PC-9 (cell line): Measurements from ENCODE around the gene EPHA1. TPM values are rescaled to one million over a fixed set of nuclear protein-coding genes. Genes with fewer than 3 reads are reported as not detected.

Source experiments
- BruUV-seq: library from RNA; stranded (reverse); fragments of 400-500 nt; replicated peaks from 2 replicates; lab custom pipeline; 2021; lab: Mats Ljungman, UMichigan
- CTCF ChIA-PET: fragments of 300-600 bp; sonication (Branson Sonifier 250); formaldehyde crosslinking; loops from one replicate; lab custom pipeline; 2022; ENCODE audit warnings: antibody characterized with exemption; lab: Charles Lee
- POLR2A ChIA-PET: fragments of 300-600 bp; sonication (Branson Sonifier 250); formaldehyde crosslinking; loops from one replicate; lab custom pipeline; 2022; ENCODE audit warnings: antibody characterized with exemption; ENCODE audit not compliant: unreplicated experiment; lab: Charles Lee
- DNase-seq, 2 experiments: peaks; one replicate each; pipeline versions ENCODE4 v3.0.0 to v3.0.0-alpha.2; 2015 to 2022; ENCODE audit warnings: mixed read lengths in 1 of 2
- H2AFZ ChIP-seq: fragments of 200-600 bp; sonication (generic); 2 replicates; pipeline ENCODE4 v1.8.1; 2017; ENCODE audit warnings: antibody characterized with exemption
- H3F3A ChIP-seq: fragments of 200-600 bp; sonication (generic); 2 replicates; pipeline ENCODE4 v1.8.1; 2017; ENCODE audit warnings: antibody characterized with exemption, mild to moderate bottlenecking, low read depth; ENCODE audit not compliant: insufficient read depth
- H3K27ac ChIP-seq: fragments of 200-600 bp; sonication (generic); 2 replicates; pipeline ENCODE4 v1.6.1; 2016; ENCODE audit warnings: mixed run types
- H3K27me3 ChIP-seq: fragments of 200-600 bp; sonication (generic); 2 replicates; pipeline ENCODE4 v1.6.1; 2016; ENCODE audit warnings: low read depth, mixed run types; ENCODE audit not compliant: insufficient read depth
- H3K36me3 ChIP-seq: fragments of 200-600 bp; sonication (generic); 2 replicates; pipeline ENCODE4 v1.6.1; 2016; ENCODE audit warnings: low read depth, mixed run types
- H3K4me1 ChIP-seq: fragments of 200-600 bp; sonication (generic); replicated peaks from 2 replicates; pipeline ENCODE4 v1.6.1; 2016; ENCODE audit warnings: mixed run types; ENCODE audit not compliant: insufficient read depth
- H3K4me2 ChIP-seq: fragments of 200-600 bp; sonication (generic); 2 replicates; pipeline ENCODE4 v1.6.1; 2017; ENCODE audit warnings: mixed run types
- H3K4me3 ChIP-seq: fragments of 200-600 bp; sonication (generic); 2 replicates; pipeline ENCODE4 v1.6.1; 2016; ENCODE audit warnings: mixed run types
- H3K79me2 ChIP-seq: fragments of 200-600 bp; sonication (generic); 2 replicates; pipeline ENCODE4 v1.6.1; 2017; ENCODE audit warnings: low read depth, mixed run types
- H3K9me2 ChIP-seq: fragments of 200-600 bp; sonication (generic); 2 replicates; pipeline ENCODE4 v1.8.1; 2017; ENCODE audit warnings: mild to moderate bottlenecking; ENCODE audit not compliant: insufficient read depth
- H3K9me3 ChIP-seq: fragments of 200-600 bp; sonication (generic); 2 replicates; pipeline ENCODE4 v1.8.1; 2016; ENCODE audit warnings: low read depth; ENCODE audit not compliant: insufficient read depth
- H4K20me1 ChIP-seq: fragments of 200-600 bp; sonication (generic); 2 replicates; pipeline ENCODE4 v1.8.1; 2017; ENCODE audit not compliant: insufficient read depth
- CTCF ChIP-seq: fragments of 200-600 bp; sonication (generic); conservative IDR thresholded peaks from 2 replicates; pipeline ENCODE4 v1.6.1; 2017; ENCODE audit warnings: mixed run types, antibody characterized with exemption, mild to moderate bottlenecking, moderate library complexity
- EZH2 ChIP-seq: fragments of 200-600 bp; sonication (generic); IDR thresholded peaks from 2 replicates; pipeline ENCODE4 v1.8.0; 2017; ENCODE audit warnings: antibody characterized with exemption, low read depth
- intact Hi-C: fragments of 100-400 bp; cut with micrococcal nuclease; formaldehyde crosslinking; loops from one replicate; pipeline ENCODE4 v1.10.0; 2022; ENCODE audit not compliant: unreplicated experiment
- total RNA-seq: library from RNA; stranded (reverse); gene quantifications from 2 replicates; pipeline ENCODE4 v1.2.3, GENCODE V29; 2021

Gene EPHA1
- total RNA-seq, 1 experiment from 2014 or later = 35.5 TPM

GRCh38 chr7:143382791-143383641 lies 25.6 kb downstream of the EPHA1 start:
- H3K4me3 ChIP-seq = peak overlapping the region; percentile 74
- H3K9me3 ChIP-seq = no peaks in the 10 kb centered on the region
- no peak for DNase-seq
- peaks cover 64% of the 10 kb centered on the region for H3K79me2 ChIP-seq
- H3K36me3 ChIP-seq = peaks cover 13% of the 10 kb centered on the region; the same call in 1 of the 2 replicates
- H3F3A ChIP-seq = peaks cover 13% of the 10 kb centered on the region; the same call in 1 of the 2 replicates
- H3K4me1 ChIP-seq = peaks cover 26% of the 10 kb centered on the region
- H3K27me3 ChIP-seq = no peaks in the 10 kb centered on the region
- no peak overlapping the region for H3K27ac ChIP-seq
- ChIA-PET POLR2A (interaction anchor here (0.5 to 0.6 kb wide), 2 partner anchors 60 to 103 kb away, joined by 5 read pairs; no protein-coding TSS in a partner anchor), CTCF (interaction anchor here (0.7 kb wide), 1 partner anchor 15 kb away, joined by 4 read pairs; no protein-coding TSS in a partner anchor)
- peak overlapping the region; percentile 96 for H3K4me2 ChIP-seq
- intact Hi-C loops = loop anchor here (5.0 kb wide), 1 partner anchor 501 kb away; no protein-coding TSS in a partner anchor
- TF ChIP-seq CTCF (no peak), EZH2 (no peak)
- peaks cover 54% of the 10 kb centered on the region for H4K20me1 ChIP-seq
- no peak overlapping the region for H2AFZ ChIP-seq
- no TSS peak for BruUV-seq
- H3K9me2 ChIP-seq = no peaks in the 10 kb centered on the region

GRCh38 chr7:143382126-143382790 lies 26.4 kb downstream of the EPHA1 start:
- ChIA-PET CTCF (interaction anchor here (0.7 to 1.1 kb wide), 3 partner anchors 25 to 51 kb away, joined by 3 to 5 read pairs (median 3); partner anchors contain the start of gene EPHA1), POLR2A (interaction anchor here (0.5 kb wide), 1 partner anchor 103 kb away, joined by 5 read pairs; no protein-coding TSS in a partner anchor)
- H3K9me3 ChIP-seq = no peaks in the 10 kb centered on the region
- H3K4me3 ChIP-seq = peak overlapping the region; percentile 74
- intact Hi-C loops = loop anchor here (5.0 kb wide), 1 partner anchor 500 kb away; no protein-coding TSS in a partner anchor
- H3K4me2 ChIP-seq = peak overlapping the region; percentile 96
- TSS peak; percentile 66 for BruUV-seq
- H3F3A ChIP-seq = peaks cover 13% of the 10 kb centered on the region; the same call in 1 of the 2 replicates
- H3K27ac ChIP-seq = no peak overlapping the region
- H3K4me1 ChIP-seq = peaks cover 26% of the 10 kb centered on the region
- no peaks in the 10 kb centered on the region for H3K27me3 ChIP-seq
- no peaks in the 10 kb centered on the region for H3K9me2 ChIP-seq
- no peak overlapping the region for H2AFZ ChIP-seq
- peaks cover 64% of the 10 kb centered on the region for H3K79me2 ChIP-seq
- TF ChIP-seq EZH2 = no peak
- no peak for TF ChIP-seq CTCF
- no peak for DNase-seq
- H3K36me3 ChIP-seq = peaks cover 13% of the 10 kb centered on the region; the same call in 1 of the 2 replicates
- H4K20me1 ChIP-seq = peaks cover 46% of the 10 kb centered on the region
